HCT116 (cell line): ENCODE measurements around the gene TNFRSF14.
"Not testable (repeated sequence)": the region's sequence is repeated elsewhere in the genome, so short reads cannot be mapped to it uniquely, and the experiment has no call there.

Source experiments
- ATF3 ChIP-seq: IDR thresholded peaks from 2 replicates; pipeline ENCODE4 v1.6.1; 2012
- CBX3 ChIP-seq: IDR thresholded peaks from 2 replicates; pipeline ENCODE4 v1.6.1; 2012; ENCODE audit warnings: low read depth
- CTCF ChIP-seq, 3 experiments: fragments of 200-600 bp in 1 of 3; sonication (generic) in 1 of 3; IDR thresholded peaks in 2 of 3; conservative IDR thresholded peaks in 1 of 3; 2 replicates each; pipeline ENCODE4 v1.5.1; 2012 to 2017; ENCODE audit warnings: low read depth in 2 of 3, low read length in 2 of 3, antibody characterized with exemption in 1 of 3, borderline replicate concordance in 1 of 3, control low read depth in 1 of 3, mild to moderate bottlenecking in 1 of 3, mixed read lengths in 1 of 3, mixed run types in 1 of 3, moderate library complexity in 1 of 3; ENCODE audit not compliant: insufficient read depth in 1 of 3
- MAX ChIP-seq: IDR thresholded peaks from 2 replicates; pipeline ENCODE4 v1.6.1; 2012
- POLR2A ChIP-seq: IDR thresholded peaks from 2 replicates; pipeline ENCODE4 v1.7.0; 2011; ENCODE audit warnings: borderline replicate concordance; ENCODE audit not compliant: insufficient read depth, insufficient read length; ENCODE audit errors: extremely low read depth
- POLR2AphosphoS5 ChIP-seq: IDR thresholded peaks from 2 replicates; pipeline ENCODE4 v1.6.1; 2011; ENCODE audit warnings: mild to moderate bottlenecking, low read depth, low read length, moderate library complexity
- REST ChIP-seq: IDR thresholded peaks from 2 replicates; pipeline ENCODE4 v1.6.1; 2012; ENCODE audit warnings: low read depth
- SP1 ChIP-seq: IDR thresholded peaks from 2 replicates; pipeline ENCODE4 v1.6.1; 2012; ENCODE audit warnings: low read depth
- YY1 ChIP-seq: IDR thresholded peaks from 2 replicates; pipeline ENCODE4 v1.6.1; 2011; ENCODE audit warnings: low read length, low read depth, moderate library complexity, mild to moderate bottlenecking; ENCODE audit not compliant: insufficient replicate concordance; ENCODE audit errors: extremely low read depth

GRCh38 chr1:2568187-2568816 is 12.1 kb downstream of the TNFRSF14 start:
- TF ChIP-seq CTCF (IDR thresholded peaks at IDR 0.05 in 2 of 3, conservative IDR thresholded peaks at IDR 0.05 in 1 of 3; ENCODE audit: borderline replicate concordance in 1 of 3, insufficient read depth in 1 of 3, low read depth in 2 of 3, low read length in 2 of 3); ATF3; MAX; YY1; POLR2A; SP1; REST; POLR2AphosphoS5; CBX3: not testable (repeated sequence)
